Ascending aorta (tissue), 2 donors: ENCODE results near the gene STK32B. TPM values are rescaled to one million over a fixed set of nuclear protein-coding genes. Genes with fewer than 3 reads are reported as not detected.

Source experiments
- DNase-seq, 2 donors: peaks; one replicate each; pipeline ENCODE4 v3.0.0-alpha.2; 2019; ENCODE audit warnings: low spot score in 2 of 2
- H3K27ac ChIP-seq, 2 donors: fragments of 200-600 bp; sonication (generic); one replicate each; pipeline ENCODE4 v1.5.1; 2016 to 2017; ENCODE audit warnings: mild to moderate bottlenecking in 1 of 2
- H3K27me3 ChIP-seq: fragments of 200-600 bp; sonication (generic); one replicate; pipeline ENCODE4 v1.5.1; 2017
- H3K36me3 ChIP-seq, 2 donors: fragments of 200-600 bp; sonication (generic); one replicate each; pipeline ENCODE4 v1.5.1; 2016
- H3K4me1 ChIP-seq, 2 donors: fragments of 200-600 bp; sonication (generic); one replicate each; pipeline ENCODE4 v1.5.1; 2016 to 2017; ENCODE audit warnings: mild to moderate bottlenecking in 1 of 2
- H3K4me3 ChIP-seq, 2 donors: fragments of 200-600 bp; sonication (generic); one replicate each; pipeline ENCODE4 v1.5.1; 2016 to 2017; ENCODE audit warnings: mild to moderate bottlenecking in 1 of 2
- H3K9me3 ChIP-seq, 2 donors: fragments of 200-600 bp; sonication (generic); one replicate each; pipeline ENCODE4 v1.5.1; 2016
- intact Hi-C: fragments of 100-400 bp; cut with DNase I; formaldehyde crosslinking; loops from one replicate; pipeline ENCODE4 v1.15.1; 2023
- total RNA-seq: library from RNA; depleted of rRNA; stranded (reverse); fragments of >200 nt; gene quantifications from one replicate; pipeline ENCODE4 v1.1.0, GENCODE V29; 2016
- TF ChIP-seq, protein P1 (sequence below), 3 experiments: fragments of 200-600 bp in 2 of 3; fragments of 450-650 bp in 1 of 3; sonication (generic) in 2 of 3; IDR thresholded peaks; one replicate each; pipeline ENCODE4 v1.5.1; 2016 to 2019; ENCODE audit warnings: antibody characterized with exemption in 3 of 3, mild to moderate bottlenecking in 1 of 3, moderate library complexity in 1 of 3

STK32B gene
- total RNA-seq, 1 donor from 2014 or later: 2.3 TPM

DNA sequence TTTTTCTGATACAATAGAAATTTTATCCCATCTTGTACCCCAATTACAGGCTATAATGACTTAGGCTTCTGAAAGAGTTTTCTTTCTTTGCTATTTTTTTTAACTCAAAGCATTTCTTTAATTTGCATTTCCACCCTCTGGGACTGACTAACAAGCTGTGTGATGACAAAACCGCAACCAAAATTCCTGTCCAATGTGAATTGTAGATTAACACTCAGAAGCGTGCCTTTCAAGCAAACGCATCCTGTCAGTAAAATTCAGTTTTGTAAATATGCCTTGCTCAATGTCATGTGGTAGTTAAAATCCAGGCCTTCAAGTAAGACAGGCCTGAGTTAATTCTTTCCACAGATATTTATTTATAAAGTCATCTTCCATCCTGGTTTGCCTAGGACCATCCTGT is 50.3 kb downstream of the STK32B start:
- no peaks in the 10 kb centered on the region for H3K9me3 ChIP-seq
- H3K36me3 ChIP-seq: no peaks in the 10 kb centered on the region
- H3K4me3 ChIP-seq: no peak overlapping the region
- H3K4me1 ChIP-seq: no peaks in the 10 kb centered on the region
- TF ChIP-seq, protein P1, sequence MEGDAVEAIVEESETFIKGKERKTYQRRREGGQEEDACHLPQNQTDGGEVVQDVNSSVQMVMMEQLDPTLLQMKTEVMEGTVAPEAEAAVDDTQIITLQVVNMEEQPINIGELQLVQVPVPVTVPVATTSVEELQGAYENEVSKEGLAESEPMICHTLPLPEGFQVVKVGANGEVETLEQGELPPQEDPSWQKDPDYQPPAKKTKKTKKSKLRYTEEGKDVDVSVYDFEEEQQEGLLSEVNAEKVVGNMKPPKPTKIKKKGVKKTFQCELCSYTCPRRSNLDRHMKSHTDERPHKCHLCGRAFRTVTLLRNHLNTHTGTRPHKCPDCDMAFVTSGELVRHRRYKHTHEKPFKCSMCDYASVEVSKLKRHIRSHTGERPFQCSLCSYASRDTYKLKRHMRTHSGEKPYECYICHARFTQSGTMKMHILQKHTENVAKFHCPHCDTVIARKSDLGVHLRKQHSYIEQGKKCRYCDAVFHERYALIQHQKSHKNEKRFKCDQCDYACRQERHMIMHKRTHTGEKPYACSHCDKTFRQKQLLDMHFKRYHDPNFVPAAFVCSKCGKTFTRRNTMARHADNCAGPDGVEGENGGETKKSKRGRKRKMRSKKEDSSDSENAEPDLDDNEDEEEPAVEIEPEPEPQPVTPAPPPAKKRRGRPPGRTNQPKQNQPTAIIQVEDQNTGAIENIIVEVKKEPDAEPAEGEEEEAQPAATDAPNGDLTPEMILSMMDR (IDR thresholded peaks at IDR 0.05): no peak
- no peak for DNase-seq
- H3K27ac ChIP-seq: no peak overlapping the region
- intact Hi-C loops: no loop called here
- H3K27me3 ChIP-seq: no peaks in the 10 kb centered on the region

DNA sequence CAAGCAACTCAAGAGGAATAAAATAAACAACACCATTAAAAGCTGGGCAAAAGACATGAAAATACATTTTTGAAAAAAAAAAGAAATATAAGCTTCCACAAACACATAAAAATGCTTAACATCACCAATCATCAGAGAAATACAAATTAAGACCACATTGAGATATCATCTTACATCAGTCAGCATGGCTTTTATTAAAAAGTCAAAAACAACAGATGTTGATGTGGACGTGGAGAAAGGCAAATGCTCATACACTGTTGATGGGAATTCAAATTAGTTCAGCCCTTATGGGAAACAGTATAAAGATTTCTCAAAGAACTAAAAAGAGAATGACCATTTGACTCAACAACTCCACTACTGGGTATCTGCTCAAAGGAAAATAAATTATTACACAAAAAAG is 59.6 kb downstream of the STK32B start:
- no peaks in the 10 kb centered on the region for H3K36me3 ChIP-seq
- no peak overlapping the region for H3K27ac ChIP-seq
- TF ChIP-seq, protein P1 (IDR thresholded peaks at IDR 0.05): no peak
- no peaks in the 10 kb centered on the region for H3K27me3 ChIP-seq
- H3K4me3 ChIP-seq: no peak overlapping the region
- intact Hi-C loops: no loop called here
- H3K4me1 ChIP-seq: no peaks in the 10 kb centered on the region
- H3K9me3 ChIP-seq: no peaks in the 10 kb centered on the region
- no peak for DNase-seq

DNA sequence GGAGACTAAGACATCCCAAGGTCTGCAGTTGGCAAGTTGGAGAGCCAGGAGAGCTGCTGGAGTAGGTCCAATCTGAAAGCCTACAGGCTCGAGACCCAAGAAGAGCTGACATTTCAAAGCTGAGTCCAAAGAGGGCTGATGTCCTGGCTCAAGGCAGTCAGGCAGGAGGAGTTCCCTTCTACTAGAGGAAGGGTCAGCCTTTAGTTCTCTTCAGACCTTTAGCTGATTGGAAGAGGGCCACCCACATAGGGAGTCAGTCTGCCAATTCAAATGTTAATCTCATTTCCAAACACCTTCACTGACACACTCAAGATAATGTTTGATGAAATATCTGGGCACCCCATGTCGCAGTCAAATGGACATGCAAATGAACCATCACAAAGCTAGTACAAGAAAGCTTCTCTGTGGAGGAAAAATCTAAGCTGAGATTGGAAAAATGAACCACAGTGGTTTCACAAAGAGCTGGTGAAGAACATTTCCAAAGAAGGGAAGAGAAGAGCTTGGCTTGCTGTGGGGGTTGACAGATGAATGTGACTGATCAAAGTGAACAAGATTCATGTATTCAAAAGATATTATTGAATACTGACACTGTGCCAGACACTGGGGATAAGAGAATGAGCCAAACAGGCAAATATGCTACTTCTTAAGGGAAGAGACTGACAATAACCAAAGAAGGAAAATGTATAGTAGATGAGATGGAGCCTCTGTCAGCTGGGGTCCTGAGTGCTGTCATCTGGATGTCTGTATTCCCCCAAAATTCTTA is 61.2 kb downstream of the STK32B start:
- no peaks in the 10 kb centered on the region for H3K9me3 ChIP-seq
- no peaks in the 10 kb centered on the region for H3K36me3 ChIP-seq
- no peaks in the 10 kb centered on the region for H3K4me1 ChIP-seq
- DNase-seq: no peak
- intact Hi-C loops: no loop called here
- TF ChIP-seq, protein P1 (IDR thresholded peaks at IDR 0.05): no peak
- no peak overlapping the region for H3K27ac ChIP-seq
- no peaks in the 10 kb centered on the region for H3K27me3 ChIP-seq
- H3K4me3 ChIP-seq: no peak overlapping the region

DNA sequence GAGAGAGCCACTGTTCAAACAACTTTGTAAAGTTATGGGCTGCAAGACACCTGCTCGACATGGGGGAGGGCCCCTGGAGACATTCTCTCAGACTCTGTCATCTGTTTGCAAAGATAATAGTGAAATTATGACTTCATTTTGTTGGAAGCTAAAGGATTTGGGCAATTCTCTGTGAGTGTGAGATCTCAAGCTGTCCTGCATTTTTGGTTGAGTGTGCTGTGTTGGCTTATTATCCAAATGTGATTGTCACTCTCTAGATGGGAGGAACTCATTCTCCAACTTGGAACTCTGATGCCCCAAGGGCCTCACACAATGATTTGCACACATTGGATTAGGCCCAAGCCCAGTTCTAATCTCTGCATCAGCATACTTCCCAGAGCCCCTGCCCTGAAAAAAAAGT is 63.7 kb downstream of the STK32B start:
- Histone ChIP-seq H3K36me3 (no peaks in the 10 kb centered on the region), H3K4me1 (no peaks in the 10 kb centered on the region), H3K27ac (no peak overlapping the region), H3K27me3 (no peaks in the 10 kb centered on the region), H3K9me3 (no peaks in the 10 kb centered on the region), H3K4me3 (no peak overlapping the region)
- DNase-seq: no peak
- TF ChIP-seq, protein P1 (IDR thresholded peaks at IDR 0.05): no peak
- intact Hi-C loops: no loop called here

DNA sequence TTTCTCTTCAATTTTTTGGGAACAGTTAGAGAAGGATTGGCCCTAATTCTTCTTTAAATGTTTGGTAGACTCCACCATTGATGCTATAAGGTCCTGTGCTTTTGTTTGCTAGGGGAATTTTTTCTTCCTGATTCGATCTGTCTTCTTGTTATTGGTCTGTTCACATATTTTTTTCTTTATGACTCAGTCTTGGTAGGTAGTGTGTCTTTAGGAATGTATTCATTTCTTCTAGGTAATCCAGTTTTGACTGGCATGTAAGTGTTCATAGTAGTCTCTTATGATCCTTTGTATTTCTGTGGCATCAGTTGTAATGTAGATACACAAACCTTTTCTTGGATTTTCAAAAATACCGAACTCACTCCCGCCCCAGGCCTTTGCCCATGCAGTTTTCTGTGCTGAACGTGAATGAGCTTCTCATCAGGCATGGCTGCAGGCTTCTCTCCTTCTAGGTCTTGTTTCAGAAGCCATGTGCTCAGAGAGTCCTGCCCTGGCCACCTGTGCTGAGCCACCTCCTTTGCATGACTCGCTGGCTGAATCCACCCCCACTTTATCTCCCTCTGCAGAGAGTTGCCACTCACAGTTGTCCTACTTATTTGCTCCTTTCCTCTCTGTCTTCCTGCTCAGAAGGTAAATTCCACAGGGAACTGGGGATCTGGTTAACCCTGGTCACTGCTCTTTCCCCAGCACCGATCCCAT is 67.0 kb downstream of the STK32B start:
- H3K4me1 ChIP-seq: no peaks in the 10 kb centered on the region
- intact Hi-C loops: no loop called here
- no peak for DNase-seq
- no peaks in the 10 kb centered on the region for H3K36me3 ChIP-seq
- no peaks in the 10 kb centered on the region for H3K9me3 ChIP-seq
- TF ChIP-seq, protein P1 (IDR thresholded peaks at IDR 0.05): no peak
- no peak overlapping the region for H3K27ac ChIP-seq
- H3K4me3 ChIP-seq: no peak overlapping the region
- H3K27me3 ChIP-seq: no peaks in the 10 kb centered on the region
